HEK293 (cell line): Measurements from ENCODE around the gene METTL24.

ENCODE experiments used
- CTCF ChIA-PET: fragments of 350-600 bp; formaldehyde crosslinking; extraction: SDS; loops from one replicate; lab custom pipeline; 2021; ENCODE audit warnings: antibody characterized with exemption; lab: Yijun Ruan, JAX
- POLR2A ChIA-PET: fragments of 300-600 bp; formaldehyde crosslinking; extraction: SDS; loops from one replicate; lab custom pipeline; 2020; ENCODE audit warnings: antibody characterized with exemption, inconsistent platforms; lab: Yijun Ruan, JAX
- H3K27ac ChIP-seq: fragments of 200-500 bp; sonication (Bioruptor generic); 2 replicates; pipeline ENCODE4 v1.5.1; 2014; ENCODE audit warnings: low read depth, low read length, control low read depth, inconsistent platforms; ENCODE audit errors: extremely low read depth
- H3K36me3 ChIP-seq, 2 experiments: fragments of 200-500 bp in 1 of 2; sonication (Bioruptor generic) in 1 of 2; 1 replicate in 1 of 2; 2 replicates in 1 of 2; pipeline ENCODE4 v1.5.1; 2014 to 2017; ENCODE audit warnings: inconsistent platforms in 2 of 2, low read length in 2 of 2; ENCODE audit not compliant: control insufficient read depth in 2 of 2, insufficient read depth in 1 of 2
- H3K4me1 ChIP-seq: fragments of 200-500 bp; sonication (Bioruptor generic); 2 replicates; pipeline ENCODE4 v1.5.1; 2014; ENCODE audit warnings: mild to moderate bottlenecking, low read length, inconsistent platforms; ENCODE audit not compliant: control insufficient read depth, insufficient read depth
- H3K4me3 ChIP-seq: 2 replicates; pipeline ENCODE4 v1.5.1; 2011; ENCODE audit warnings: low read depth, mild to moderate bottlenecking, control low read depth, low read length, moderate library complexity
- H3K9me3 ChIP-seq: fragments of 200-500 bp; sonication (Bioruptor generic); 2 replicates; pipeline ENCODE4 v1.5.1; 2014; ENCODE audit warnings: low read depth, low read length, inconsistent platforms; ENCODE audit not compliant: control insufficient read depth, insufficient read depth
- BCL6B ChIP-seq: fragments of 450-650 bp; formaldehyde crosslinking; IDR thresholded peaks from 2 replicates; pipeline ENCODE4 v1.5.1; 2017; ENCODE audit warnings: missing biosample characterization, missing genetic modification characterization
- EGR2 ChIP-seq: fragments of 450-650 bp; formaldehyde crosslinking; IDR thresholded peaks from 2 replicates; pipeline ENCODE4 v1.5.1; 2016; ENCODE audit warnings: low read depth, missing biosample characterization, missing genetic modification characterization
- KLF1 ChIP-seq: fragments of 450-650 bp; formaldehyde crosslinking; IDR thresholded peaks from 2 replicates; pipeline ENCODE4 v1.5.1; 2016; ENCODE audit warnings: missing biosample characterization, missing genetic modification characterization
- PRDM6 ChIP-seq: fragments of 450-650 bp; formaldehyde crosslinking; IDR thresholded peaks from 2 replicates; pipeline ENCODE4 v1.5.1; 2017; ENCODE audit warnings: missing biosample characterization, missing genetic modification characterization
- ZBTB1 ChIP-seq: fragments of 450-650 bp; formaldehyde crosslinking; IDR thresholded peaks from 2 replicates; pipeline ENCODE4 v1.5.1; 2016; ENCODE audit warnings: missing biosample characterization, missing genetic modification characterization
- ZBTB17 ChIP-seq: fragments of 450-650 bp; formaldehyde crosslinking; IDR thresholded peaks from 2 replicates; pipeline ENCODE4 v1.5.1; 2016; ENCODE audit warnings: missing biosample characterization, missing genetic modification characterization
- ZFHX2 ChIP-seq: fragments of 450-650 bp; formaldehyde crosslinking; conservative IDR thresholded peaks from 2 replicates; pipeline ENCODE4 v1.5.1; 2016; ENCODE audit warnings: missing biosample characterization, missing genetic modification characterization
- ZIC2 ChIP-seq: fragments of 450-650 bp; formaldehyde crosslinking; IDR thresholded peaks from 2 replicates; pipeline ENCODE4 v1.5.1; 2016; ENCODE audit warnings: missing biosample characterization, missing genetic modification characterization
- ZNF174 ChIP-seq: fragments of 450-650 bp; formaldehyde crosslinking; IDR thresholded peaks from 2 replicates; pipeline ENCODE4 v1.5.0; 2017; ENCODE audit warnings: missing biosample characterization, mild to moderate bottlenecking, missing genetic modification characterization
- ZNF292 ChIP-seq: fragments of 450-650 bp; formaldehyde crosslinking; IDR thresholded peaks from 2 replicates; pipeline ENCODE4 v1.5.1; 2016; ENCODE audit warnings: low read depth, missing biosample characterization, missing genetic modification characterization, borderline replicate concordance
- ZNF514 ChIP-seq: fragments of 450-650 bp; formaldehyde crosslinking; IDR thresholded peaks from 2 replicates; pipeline ENCODE4 v1.5.1; 2016; ENCODE audit warnings: missing biosample characterization, missing genetic modification characterization
- ZNF544 ChIP-seq: fragments of 450-650 bp; formaldehyde crosslinking; IDR thresholded peaks from 2 replicates; pipeline ENCODE4 v1.5.0; 2017; ENCODE audit warnings: missing biosample characterization, missing genetic modification characterization
- ZNF600 ChIP-seq: fragments of 450-650 bp; formaldehyde crosslinking; IDR thresholded peaks from 2 replicates; pipeline ENCODE4 v1.5.1; 2016; ENCODE audit warnings: missing biosample characterization, missing genetic modification characterization
- ZNF660 ChIP-seq: fragments of 450-650 bp; IDR thresholded peaks from 2 replicates; pipeline ENCODE4 v1.5.1; 2018; ENCODE audit warnings: missing biosample characterization, mild to moderate bottlenecking, missing genetic modification characterization
- ZNF837 ChIP-seq: fragments of 450-650 bp; formaldehyde crosslinking; IDR thresholded peaks from 2 replicates; pipeline ENCODE4 v1.5.1; 2016; ENCODE audit warnings: missing biosample characterization, missing genetic modification characterization
- ZSCAN4 ChIP-seq: fragments of 450-650 bp; formaldehyde crosslinking; IDR thresholded peaks from 2 replicates; pipeline ENCODE4 v1.5.1; 2017; ENCODE audit warnings: missing biosample characterization, missing genetic modification characterization
- TF ChIP-seq, protein P1 (sequence below): fragments of 450-650 bp; formaldehyde crosslinking; IDR thresholded peaks from 2 replicates; pipeline ENCODE4 v1.5.1; 2016; ENCODE audit warnings: missing biosample characterization, missing genetic modification characterization

METTL24 gene

DNA sequence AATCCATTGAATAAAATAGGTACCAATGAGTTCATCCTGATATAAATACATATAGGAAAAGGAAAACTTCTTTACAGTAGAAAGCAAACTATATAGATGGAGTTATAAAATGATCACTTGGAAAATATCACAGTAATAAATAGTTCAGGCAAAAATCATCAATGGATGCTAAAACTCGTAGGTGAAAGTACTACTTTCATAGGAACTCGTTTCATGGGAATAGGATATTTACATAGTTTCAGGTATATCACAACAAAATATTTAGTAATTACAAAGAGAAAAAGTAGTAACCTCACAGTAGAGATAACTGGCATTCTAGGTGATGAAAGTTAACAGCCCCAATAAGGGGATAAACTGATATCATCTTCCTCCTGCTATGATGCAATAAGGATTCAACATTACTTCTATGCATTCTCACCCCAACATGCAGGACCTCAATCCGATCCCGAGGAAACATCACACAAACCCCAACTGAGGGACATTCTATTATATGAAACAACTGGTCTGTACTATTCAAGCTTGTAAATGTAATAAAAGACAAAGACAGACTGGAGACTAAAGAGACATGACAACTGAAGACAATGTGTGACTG, 43.5 kb upstream of the METTL24 start:
- Histone ChIP-seq H3K27ac (no peak overlapping the region), H3K4me1 (no peaks in the 10 kb centered on the region; the same call in 1 of the 2 replicates), H3K4me3 (no peak overlapping the region), H3K9me3 (no peaks in the 10 kb centered on the region), H3K36me3 (no peaks in the 10 kb centered on the region)
- POLR2A ChIA-PET: no interaction called here
- CTCF ChIA-PET: interaction anchor here (0.6 to 4.5 kb wide), 5 partner anchors 9 to 15 kb away, joined by 3 to 21 read pairs (median 3); no protein-coding TSS in a partner anchor
- no peak for TF ChIP-seq ZNF292 (tag by site-specific recombination)
- TF ChIP-seq ZNF660 (tag by site-specific recombination): peak; percentile 88

DNA sequence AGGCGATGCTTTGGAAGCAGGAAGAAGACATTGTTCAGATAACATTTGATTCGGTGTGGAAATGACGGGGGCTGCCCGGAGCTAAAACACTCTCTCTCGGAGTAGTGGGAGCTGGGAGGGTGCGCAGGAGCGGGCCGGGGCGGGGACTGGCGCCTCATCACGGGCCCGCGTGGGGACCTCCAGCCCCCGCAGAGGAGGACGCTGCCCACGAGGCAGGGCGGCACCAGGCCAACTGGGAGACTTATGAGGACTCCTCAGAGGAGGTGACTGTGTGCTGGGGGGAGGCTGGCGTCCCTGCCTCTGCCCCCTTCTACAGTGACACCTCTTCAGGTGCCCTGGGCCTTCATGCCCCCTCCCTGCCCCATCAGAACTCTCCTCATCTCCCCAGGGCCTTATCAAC, 42.1 kb upstream of the METTL24 start:
- CTCF ChIA-PET: interaction anchor here (1.4 kb wide), 1 partner anchor 9 kb away, joined by 4 read pairs; no protein-coding TSS in a partner anchor
- Histone ChIP-seq H3K9me3 (no peaks in the 10 kb centered on the region), H3K4me3 (no peak overlapping the region), H3K4me1 (no peaks in the 10 kb centered on the region; the same call in 1 of the 2 replicates), H3K36me3 (no peaks in the 10 kb centered on the region), H3K27ac (no peak overlapping the region)
- TF ChIP-seq ZNF837 (tag by site-specific recombination): no peak
- POLR2A ChIA-PET: no interaction called here

DNA sequence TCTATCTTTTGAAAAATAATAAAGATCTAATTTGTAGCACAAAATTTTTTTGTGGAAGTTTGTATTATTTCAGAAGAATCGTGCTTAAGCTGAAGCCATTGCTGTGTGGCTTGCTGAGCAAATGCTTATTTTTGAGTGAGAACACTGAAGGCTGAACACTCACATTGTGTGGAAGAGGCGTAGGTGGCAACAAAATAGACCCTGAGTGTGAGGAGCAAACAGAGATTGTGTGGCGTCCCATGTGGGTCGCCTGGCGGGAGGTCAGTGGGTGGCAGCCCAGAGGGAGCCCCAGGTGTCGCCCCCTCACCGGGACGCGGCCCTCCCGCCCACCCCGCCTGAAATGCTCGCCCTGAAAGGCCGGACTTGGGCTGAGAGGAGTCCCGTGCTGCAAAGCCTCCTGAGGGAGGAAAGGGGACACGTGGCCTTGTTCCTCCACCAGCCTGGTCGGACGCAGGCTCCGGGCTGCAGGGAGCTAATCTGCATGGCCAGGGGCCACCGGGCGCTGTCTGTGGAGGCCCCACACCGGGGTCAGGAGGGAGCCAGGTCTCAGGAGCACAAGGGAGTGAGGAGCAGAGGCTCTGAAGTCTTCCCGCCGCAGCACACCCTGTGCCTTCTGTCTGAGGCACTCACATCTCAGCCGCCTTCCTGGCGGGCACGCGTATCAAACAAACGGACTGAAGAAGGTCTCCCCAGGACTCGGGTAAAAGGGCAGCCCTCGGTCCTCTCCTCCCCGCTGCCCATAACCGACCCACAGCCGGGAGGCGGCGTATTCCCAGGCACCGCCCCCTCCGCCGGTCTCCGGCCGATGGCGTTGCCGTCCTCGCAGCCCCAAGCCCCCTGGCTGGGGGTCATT, 41.3 kb upstream of the METTL24 start:
- H3K9me3 ChIP-seq: no peaks in the 10 kb centered on the region
- no peak overlapping the region for H3K4me3 ChIP-seq
- no peak for TF ChIP-seq ZBTB1 (tag by site-specific recombination)
- TF ChIP-seq ZIC2 (tag by site-specific recombination): 0 out of 2 replicates have a peak, but pooled peaks have one; percentile 18
- no peak for TF ChIP-seq KLF1
- TF ChIP-seq ZFHX2 (tag by site-specific recombination): peak; percentile 86
- 0 out of 2 replicates have a peak, but pooled peaks have one; percentile 41 for TF ChIP-seq EGR2 (tag by site-specific recombination)
- no peak for TF ChIP-seq ZNF174 (tag by site-specific recombination)
- no peak for TF ChIP-seq ZSCAN4 (tag by site-specific recombination)
- no peak for TF ChIP-seq ZNF514 (tag by site-specific recombination)
- ChIA-PET CTCF (interaction anchor here (0.7 kb wide), 1 partner anchor 369 kb away, joined by 4 read pairs; no protein-coding TSS in a partner anchor), POLR2A (no interaction called here)
- H3K27ac ChIP-seq: no peak overlapping the region
- no peaks in the 10 kb centered on the region for H3K36me3 ChIP-seq
- no peaks in the 10 kb centered on the region; the same call in 1 of the 2 replicates for H3K4me1 ChIP-seq

- no peaks in the 10 kb centered on the region; the same call in 1 of the 2 replicates for H3K4me1 ChIP-seq
- H3K9me3 ChIP-seq: no peaks in the 10 kb centered on the region
- ChIA-PET CTCF (interaction anchor here (0.6 to 0.7 kb wide), 2 partner anchors 189 to 368 kb away, joined by 3 to 4 read pairs; no protein-coding TSS in a partner anchor), POLR2A (no interaction called here)
- no peaks in the 10 kb centered on the region for H3K36me3 ChIP-seq
- no peak overlapping the region for H3K4me3 ChIP-seq
- H3K27ac ChIP-seq: no peak overlapping the region
- TF ChIP-seq BCL6B (tag by site-specific recombination): 0 out of 2 replicates have a peak, but pooled peaks have one; percentile 15
- TF ChIP-seq PRDM6 (tag by site-specific recombination): no peak
- TF ChIP-seq ZNF544: no peak
- TF ChIP-seq, protein P1, sequence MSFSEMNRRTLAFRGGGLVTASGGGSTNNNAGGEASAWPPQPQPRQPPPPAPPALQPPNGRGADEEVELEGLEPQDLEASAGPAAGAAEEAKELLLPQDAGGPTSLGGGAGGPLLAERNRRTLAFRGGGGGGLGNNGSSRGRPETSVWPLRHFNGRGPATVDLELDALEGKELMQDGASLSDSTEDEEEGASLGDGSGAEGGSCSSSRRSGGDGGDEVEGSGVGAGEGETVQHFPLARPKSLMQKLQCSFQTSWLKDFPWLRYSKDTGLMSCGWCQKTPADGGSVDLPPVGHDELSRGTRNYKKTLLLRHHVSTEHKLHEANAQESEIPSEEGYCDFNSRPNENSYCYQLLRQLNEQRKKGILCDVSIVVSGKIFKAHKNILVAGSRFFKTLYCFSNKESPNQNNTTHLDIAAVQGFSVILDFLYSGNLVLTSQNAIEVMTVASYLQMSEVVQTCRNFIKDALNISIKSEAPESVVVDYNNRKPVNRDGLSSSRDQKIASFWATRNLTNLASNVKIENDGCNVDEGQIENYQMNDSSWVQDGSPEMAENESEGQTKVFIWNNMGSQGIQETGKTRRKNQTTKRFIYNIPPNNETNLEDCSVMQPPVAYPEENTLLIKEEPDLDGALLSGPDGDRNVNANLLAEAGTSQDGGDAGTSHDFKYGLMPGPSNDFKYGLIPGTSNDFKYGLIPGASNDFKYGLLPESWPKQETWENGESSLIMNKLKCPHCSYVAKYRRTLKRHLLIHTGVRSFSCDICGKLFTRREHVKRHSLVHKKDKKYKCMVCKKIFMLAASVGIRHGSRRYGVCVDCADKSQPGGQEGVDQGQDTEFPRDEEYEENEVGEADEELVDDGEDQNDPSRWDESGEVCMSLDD (tag by site-specific recombination): no peak
- TF ChIP-seq ZNF600 (tag by site-specific recombination): no peak
- peak; percentile 71 for TF ChIP-seq ZBTB17
These were observed 40.6 kb upstream of the METTL24 start for GRCh38 chr6:110398778-110399177.
